HG02678 (cell line): Measurements from ENCODE around the gene PRSS21.

Experiments
- ATAC-seq: cut with Tn5 transposase; IDR thresholded peaks from one replicate; pipeline ENCODE4 v1.9.1; 2021; ENCODE audit warnings: mild to moderate bottlenecking, moderate library complexity; ENCODE audit not compliant: unreplicated experiment

The PRSS21 gene

DNA sequence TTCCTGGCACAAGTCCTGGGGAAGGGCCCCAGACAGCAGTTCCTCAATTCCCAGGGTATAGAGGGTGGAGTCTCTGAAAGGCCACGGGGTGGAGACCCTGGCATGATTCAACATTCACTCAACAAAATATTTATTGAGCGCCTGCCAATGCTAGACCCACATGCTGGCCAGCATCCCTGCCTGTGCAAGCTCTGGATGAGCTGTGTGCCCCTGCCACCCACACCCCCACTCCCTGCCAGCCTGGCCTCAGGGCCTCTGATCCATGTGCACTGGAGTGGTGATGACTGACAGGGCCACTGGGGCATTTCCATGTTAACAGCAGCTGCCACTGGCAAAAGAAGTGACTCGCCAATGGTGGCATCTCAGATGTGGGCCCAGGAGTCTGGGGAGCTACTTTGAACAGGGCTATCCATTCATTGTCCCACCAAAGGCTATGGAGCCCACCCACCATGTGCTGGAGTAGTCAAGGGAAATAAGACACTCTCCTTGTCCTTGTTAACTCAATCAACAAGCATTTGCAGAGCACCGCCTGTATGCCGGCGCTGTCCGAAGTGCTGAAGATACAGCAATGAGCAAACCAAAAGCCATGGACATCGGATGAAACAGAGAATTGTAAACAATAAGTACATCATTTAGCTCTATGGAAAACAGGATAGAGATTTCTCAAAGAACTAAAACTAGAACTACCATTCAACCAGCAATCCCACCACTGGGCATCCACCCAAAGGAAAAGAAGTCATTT is 44.0 kb downstream of the PRSS21 start:
- ATAC-seq = no peak

DNA sequence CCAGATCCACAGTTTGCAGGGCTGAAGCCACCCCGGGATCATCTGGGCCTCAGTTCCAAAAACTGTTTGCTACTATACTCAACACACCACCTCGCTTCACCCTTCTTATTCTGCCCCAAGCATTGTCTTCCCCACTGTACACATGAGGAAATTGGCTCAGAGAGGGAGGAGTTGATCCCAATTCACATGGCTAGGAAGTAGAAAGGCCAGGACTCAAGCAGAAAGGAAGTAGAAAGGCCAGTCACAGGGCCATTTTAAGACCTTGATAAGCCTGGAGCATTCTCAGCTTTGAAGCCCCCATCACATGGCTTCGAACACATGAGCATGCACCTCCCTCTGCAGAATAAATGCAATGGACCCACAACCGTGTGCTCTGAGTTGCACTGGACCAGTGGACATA is 48.6 kb downstream of the PRSS21 start:
- ATAC-seq = no peak

DNA sequence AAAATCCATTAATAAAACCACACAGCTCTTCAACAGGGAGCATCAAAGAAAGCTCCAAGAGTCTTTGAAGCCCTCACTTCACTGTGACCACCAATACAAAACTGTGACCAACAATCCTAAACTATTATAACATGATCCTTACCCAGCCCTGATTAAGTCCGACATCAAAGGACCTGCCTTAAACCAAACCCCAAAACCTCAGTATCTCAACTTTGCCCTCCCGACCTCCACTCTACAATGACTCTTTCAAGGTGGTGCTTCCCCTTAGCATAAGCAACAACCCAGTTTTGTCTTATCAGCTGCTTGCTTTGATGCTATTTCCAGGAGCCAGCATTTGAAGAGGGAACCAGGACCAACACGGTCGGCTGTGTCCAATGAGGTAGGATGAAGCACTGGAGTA is 49.4 kb downstream of the PRSS21 start:
- no peak for ATAC-seq

GRCh38 chr16:2867661-2867986 is 50.6 kb downstream of the PRSS21 start:
- ATAC-seq = no peak

DNA sequence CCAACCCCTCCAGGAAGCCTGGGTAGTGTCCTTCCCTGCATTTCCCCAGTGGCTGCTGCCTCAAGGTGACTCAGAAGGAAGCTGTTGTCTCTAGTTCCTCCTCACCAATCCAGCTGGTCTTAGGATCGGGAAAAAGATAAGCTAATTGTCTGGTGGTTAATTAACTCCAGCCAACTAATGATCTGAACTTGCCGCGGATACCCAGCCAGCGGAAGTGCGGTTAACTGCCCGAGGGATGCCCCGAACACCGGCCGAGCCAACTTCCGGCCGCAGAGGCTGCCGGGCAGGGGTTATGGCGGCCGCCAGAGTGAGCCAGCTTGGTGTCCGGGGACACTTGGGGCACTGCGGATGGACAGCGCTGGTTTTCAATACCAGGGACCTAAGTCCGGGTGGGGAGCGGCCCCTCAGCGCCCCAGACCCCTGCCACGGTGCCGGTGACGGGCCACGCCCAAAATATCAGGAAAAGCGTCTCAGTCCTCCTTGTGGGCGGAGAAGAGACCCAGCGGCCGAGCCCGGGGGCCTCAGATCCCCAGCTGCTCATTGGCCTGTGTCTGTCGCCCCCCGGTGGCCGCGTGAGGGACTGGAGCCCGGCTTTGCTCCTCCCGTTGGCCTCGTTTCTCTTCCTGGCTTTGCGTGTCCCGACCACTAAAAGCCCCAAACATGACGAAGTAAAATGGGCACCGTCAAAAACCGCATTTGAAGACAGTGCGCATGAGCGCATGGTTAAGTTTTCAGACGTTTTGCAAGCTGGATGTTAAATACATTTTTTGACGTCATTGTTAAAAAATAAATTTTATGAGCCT is 51.2 kb downstream of the PRSS21 start:
- ATAC-seq = peak; percentile 89
